DOHH2 (cell line): ENCODE measurements around the gene CNGB1.

Experiments
- CTCF ChIP-seq: fragments of 200-600 bp; sonication (generic); IDR thresholded peaks from one replicate; pipeline ENCODE4 v1.5.1; 2014; ENCODE audit warnings: antibody characterized with exemption, mild to moderate bottlenecking, low read depth, low read length; ENCODE audit not compliant: poor library complexity, severe bottlenecking
- EZH2phosphoT487 ChIP-seq: fragments of 200-600 bp; sonication (generic); IDR thresholded peaks from 2 replicates; pipeline ENCODE4 v1.6.1; 2017; ENCODE audit warnings: borderline replicate concordance, mild to moderate bottlenecking, antibody characterized with exemption, low read length, moderate library complexity, mixed read lengths

GRCh38 chr16:57866529-57866918 lies 104.4 kb downstream of the CNGB1 start:
- no peak for TF ChIP-seq CTCF
- TF ChIP-seq EZH2phosphoT487 = no peak
